Measurements from ENCODE around the gene CALM3.
"Not testable (repeated sequence)": the region's sequence is repeated elsewhere in the genome, so short reads cannot be mapped to it uniquely, and the experiment has no call there.

The CALM3 gene

DNA sequence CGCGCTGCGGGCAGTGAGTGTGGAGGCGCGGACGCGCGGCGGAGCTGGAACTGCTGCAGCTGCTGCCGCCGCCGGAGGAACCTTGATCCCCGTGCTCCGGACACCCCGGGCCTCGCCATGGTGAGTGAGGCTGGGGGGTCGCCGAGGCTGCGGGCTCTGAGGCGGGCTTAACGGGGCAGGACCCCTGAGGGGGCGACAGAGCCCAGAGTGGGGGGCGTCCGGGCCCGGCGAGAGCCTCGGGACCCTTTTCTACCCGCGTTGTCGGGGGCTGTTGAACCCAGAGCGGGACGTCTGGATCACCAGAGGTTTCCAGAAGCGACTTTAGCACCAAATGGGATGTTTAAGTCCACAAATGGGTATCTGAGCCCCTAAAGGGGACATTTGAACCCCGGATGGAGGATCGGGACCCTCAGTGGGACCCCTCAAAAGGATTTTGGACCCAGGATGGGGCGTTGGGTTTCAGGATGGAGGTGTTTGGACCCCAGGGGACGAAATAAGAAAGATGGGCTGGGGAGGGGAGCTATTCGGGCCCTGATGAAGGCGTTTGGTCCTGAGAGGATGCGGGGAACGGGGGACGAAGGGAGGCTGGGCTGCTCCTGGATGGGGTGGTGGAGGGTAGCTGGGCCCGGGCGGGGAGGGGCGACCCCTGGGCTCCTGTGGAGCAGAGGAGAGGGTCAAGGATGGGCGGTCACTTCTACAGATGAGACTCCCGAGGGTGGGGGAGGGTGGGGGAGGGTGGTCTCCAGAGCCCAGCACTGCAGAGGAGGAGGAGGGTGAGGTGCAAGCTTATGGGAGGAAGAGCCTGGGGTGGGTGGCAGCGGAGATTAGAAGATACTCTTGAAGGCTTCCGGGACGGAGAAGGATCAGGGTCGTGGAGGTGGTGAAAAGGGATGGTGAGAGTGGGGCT lies at the start of gene CALM3:
Gene CALM3, plus strand, starts transcription at position 13 of the 907 bp plus-strand sequence. Its CDS starts 105 bp downstream, at position 118.
- peaks cover 10% of the 10 kb centered on the region for H3K27me3 Mint-ChIP-seq
- intact Hi-C loops (cut with micrococcal nuclease) = no loop called here
- H3K9me3 Mint-ChIP-seq = peaks cover 15% of the 10 kb centered on the region
- H3K4me1 Mint-ChIP-seq (ENCODE audit: low read depth) = peaks cover 56% of the 10 kb centered on the region
- H3K27ac Mint-ChIP-seq = peak within 1 kb of the TSS; percentile 100
- peaks cover 61% of the 10 kb centered on the region for H3K36me3 Mint-ChIP-seq (ENCODE audit: low read depth)
- peak within 1 kb of the TSS; percentile 98 for H3K4me3 Mint-ChIP-seq

DNA sequence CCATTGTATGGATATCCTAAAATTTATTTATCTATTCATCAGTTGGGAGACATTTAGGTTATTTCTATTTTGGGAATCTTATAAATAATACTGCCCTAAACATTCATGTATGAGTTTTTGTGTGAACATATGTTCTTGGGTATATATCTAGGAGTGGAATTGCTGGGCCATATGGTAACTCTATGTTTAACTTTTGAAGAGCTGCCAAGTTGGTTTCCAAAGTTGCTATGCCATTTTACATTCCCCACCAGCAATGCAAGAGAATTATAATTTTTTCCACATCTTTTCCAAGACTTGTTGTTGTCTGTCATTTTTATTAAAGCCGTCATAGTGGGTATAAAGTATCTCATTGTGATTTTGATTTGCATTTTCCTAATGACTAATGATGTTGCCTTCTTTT lies 48.2 kb upstream of the CALM3 start:
- intact Hi-C loops (cut with micrococcal nuclease) = no loop called here
- no peaks in the 10 kb centered on the region for H3K27me3 Mint-ChIP-seq

DNA sequence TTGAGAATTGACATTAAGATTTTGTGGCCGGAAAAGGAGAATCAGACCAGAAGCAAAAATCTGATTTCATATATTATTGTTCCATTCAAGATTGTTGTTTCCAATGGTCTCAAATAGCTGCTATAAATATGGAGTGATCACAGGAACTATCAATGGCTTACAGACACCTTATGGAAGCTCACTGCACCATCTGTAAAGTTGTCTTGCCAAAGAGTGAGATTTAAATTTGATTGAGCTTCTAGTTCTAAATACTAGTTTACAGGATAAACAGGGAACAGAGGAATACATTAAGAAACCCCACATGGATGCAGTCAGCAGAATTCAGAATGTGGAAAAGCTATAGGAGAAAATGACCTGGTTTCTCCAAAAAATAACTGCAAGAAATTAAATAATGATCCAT lies 47.0 kb upstream of the CALM3 start:
- no peaks in the 10 kb centered on the region for H3K27me3 Mint-ChIP-seq
- H3K4me1 Mint-ChIP-seq (ENCODE audit: low read depth) = peaks cover 28% of the 10 kb centered on the region
- H3K27ac Mint-ChIP-seq = no peak overlapping the region
- H3K36me3 Mint-ChIP-seq (ENCODE audit: low read depth) = no peaks in the 10 kb centered on the region
- intact Hi-C loops (cut with micrococcal nuclease) = no loop called here
- H3K9me3 Mint-ChIP-seq = peaks cover 9% of the 10 kb centered on the region
- H3K4me3 Mint-ChIP-seq = no peak overlapping the region

More for the DNA sequence above, 48.2 kb upstream of the CALM3 start:
- Mint-ChIP-seq H3K36me3 (ENCODE audit: low read depth) (no peaks in the 10 kb centered on the region), H3K27ac (no peak overlapping the region), H3K9me3 (peaks cover 9% of the 10 kb centered on the region), H3K4me1 (ENCODE audit: low read depth) (peaks cover 39% of the 10 kb centered on the region), H3K4me3 (no peak overlapping the region)

DNA sequence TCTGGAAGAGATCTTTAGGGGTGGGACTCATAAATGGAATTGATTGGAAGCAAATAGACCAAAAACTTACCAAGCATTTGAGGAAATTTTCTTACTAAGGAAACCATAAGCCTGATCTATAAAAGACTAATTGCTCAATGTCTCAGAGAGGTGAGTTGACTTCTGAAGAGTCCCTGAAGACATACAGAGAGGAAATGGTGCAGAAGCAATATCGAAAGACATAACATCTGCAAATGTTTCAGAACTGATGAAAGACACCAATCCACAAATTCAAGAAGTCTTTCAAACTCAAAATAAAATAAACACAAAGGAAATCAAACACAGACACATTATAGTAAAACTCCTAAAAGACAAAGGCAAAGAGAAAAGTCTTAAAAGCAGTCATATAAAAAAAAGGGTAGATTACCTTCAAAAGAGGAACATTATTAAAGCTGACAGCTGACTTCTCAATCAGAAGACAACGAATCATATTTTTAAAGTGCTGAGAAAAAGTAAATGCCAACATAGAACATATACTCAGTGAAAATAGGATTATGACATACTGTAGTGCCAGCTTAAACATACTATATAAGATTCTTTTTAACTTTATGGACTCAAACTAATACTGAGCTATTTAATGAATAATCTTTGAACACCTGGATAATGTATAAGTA lies 45.4 kb upstream of the CALM3 start:
- intact Hi-C loops (cut with micrococcal nuclease) = no loop called here
- peaks cover 3% of the 10 kb centered on the region for H3K27me3 Mint-ChIP-seq
- peaks cover 20% of the 10 kb centered on the region for H3K4me1 Mint-ChIP-seq (ENCODE audit: low read depth)
- no peaks in the 10 kb centered on the region for H3K36me3 Mint-ChIP-seq (ENCODE audit: low read depth)
- peak overlapping the region; percentile 76 for H3K27ac Mint-ChIP-seq
- peaks cover 3% of the 10 kb centered on the region for H3K9me3 Mint-ChIP-seq
- peak overlapping the region; percentile 64 for H3K4me3 Mint-ChIP-seq

DNA sequence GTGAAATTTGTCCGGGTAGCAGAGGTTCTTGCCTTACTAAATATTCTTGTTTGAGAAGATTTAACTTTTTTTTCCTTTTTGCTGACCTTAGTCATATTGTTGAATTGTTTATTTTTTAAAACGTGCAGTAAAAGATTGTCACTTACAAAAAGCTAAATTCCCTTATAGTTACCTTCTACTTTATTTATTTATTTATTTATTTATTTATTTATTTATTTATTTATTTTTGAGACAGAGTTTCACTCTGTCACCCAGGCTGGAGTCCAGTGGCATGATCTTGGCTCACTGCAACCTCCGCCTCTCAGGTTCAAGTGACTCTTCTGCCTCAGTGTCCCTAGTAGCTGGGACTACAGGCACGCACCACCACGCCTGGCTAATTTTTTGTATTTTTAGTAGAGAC lies 44.7 kb upstream of the CALM3 start:
- H3K9me3 Mint-ChIP-seq; H3K36me3 Mint-ChIP-seq (ENCODE audit: low read depth); H3K4me3 Mint-ChIP-seq; H3K27ac Mint-ChIP-seq; H3K27me3 Mint-ChIP-seq; intact Hi-C loops (cut with micrococcal nuclease): not testable (repeated sequence)
- H3K4me1 Mint-ChIP-seq (ENCODE audit: low read depth) = peaks cover 13% of the 10 kb centered on the region

DNA sequence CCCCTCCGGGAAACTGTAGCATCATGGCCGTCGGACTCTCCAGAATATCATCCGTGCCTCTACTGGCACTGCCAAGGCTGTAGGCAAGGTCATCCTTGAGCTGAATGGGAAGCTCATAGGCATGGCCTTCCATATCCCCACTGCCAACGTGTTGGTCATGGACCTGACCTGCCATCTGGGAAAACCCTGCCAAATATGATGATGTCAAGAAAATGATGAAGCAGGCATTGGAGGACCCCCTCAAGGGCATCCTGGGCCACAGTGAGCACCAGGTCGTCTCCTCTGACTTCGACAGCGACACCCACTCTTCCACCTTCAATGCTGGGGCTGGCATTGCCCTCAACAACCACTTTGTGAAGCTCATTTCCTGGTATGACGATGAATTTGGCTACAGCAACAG lies 41.9 kb upstream of the CALM3 start:
- Mint-ChIP-seq H3K4me3 (no peak overlapping the region), H3K27me3 (peaks cover 3% of the 10 kb centered on the region), H3K27ac (peak overlapping the region; percentile 5), H3K9me3 (peaks cover 2% of the 10 kb centered on the region), H3K36me3 (ENCODE audit: low read depth) (no peaks in the 10 kb centered on the region), H3K4me1 (ENCODE audit: low read depth) (peaks cover 19% of the 10 kb centered on the region)
- intact Hi-C loops (cut with micrococcal nuclease) = no loop called here

DNA sequence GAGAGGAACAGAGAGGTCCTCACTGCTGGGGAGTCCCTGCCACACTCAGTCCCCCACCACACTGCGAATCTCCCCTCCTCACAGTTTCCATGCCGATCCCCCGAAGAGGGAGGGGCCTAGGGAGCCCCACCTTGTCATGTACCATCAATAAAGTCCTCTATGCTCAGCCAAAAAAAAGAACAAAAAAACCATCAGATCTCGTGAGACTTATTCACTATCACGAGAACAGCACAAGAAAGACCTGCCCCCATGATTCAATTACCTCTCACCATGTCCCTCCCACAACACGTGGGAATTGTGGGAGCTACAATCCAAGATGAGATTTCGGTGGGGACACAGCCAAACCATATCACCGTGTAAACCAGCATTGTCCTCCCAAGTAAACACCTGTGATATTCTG lies 41.5 kb upstream of the CALM3 start:
- H3K9me3 Mint-ChIP-seq; intact Hi-C loops (cut with micrococcal nuclease); H3K4me3 Mint-ChIP-seq; H3K36me3 Mint-ChIP-seq (ENCODE audit: low read depth); H3K27me3 Mint-ChIP-seq: not testable (repeated sequence)
- peak overlapping the region; percentile 5 for H3K27ac Mint-ChIP-seq
- H3K4me1 Mint-ChIP-seq (ENCODE audit: low read depth) = peaks cover 23% of the 10 kb centered on the region

DNA sequence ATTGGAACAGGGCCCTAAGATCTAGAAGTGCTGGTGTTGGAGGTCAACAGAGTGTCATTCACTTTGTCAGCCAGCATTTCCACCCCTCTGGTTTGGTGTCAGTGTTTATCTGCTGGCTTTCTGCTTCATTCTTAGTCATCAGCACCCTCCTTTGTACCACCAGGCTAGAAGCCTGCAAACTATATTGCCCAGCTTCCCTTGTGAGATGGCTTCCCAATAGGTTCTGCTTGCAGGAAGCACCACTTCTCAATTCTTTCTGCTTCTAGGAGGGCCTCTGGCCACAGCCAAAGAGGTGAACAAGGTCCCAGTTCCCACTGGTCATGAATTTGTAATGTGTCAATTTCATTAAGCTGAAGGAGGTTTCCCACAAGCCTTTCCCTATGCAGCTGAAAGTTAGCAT lies 36.4 kb upstream of the CALM3 start:
- Mint-ChIP-seq H3K9me3 (peaks cover 6% of the 10 kb centered on the region), H3K4me1 (ENCODE audit: low read depth) (peaks cover 21% of the 10 kb centered on the region), H3K27me3 (no peaks in the 10 kb centered on the region), H3K36me3 (ENCODE audit: low read depth) (no peaks in the 10 kb centered on the region), H3K27ac (peak overlapping the region; percentile 53), H3K4me3 (no peak overlapping the region)
- intact Hi-C loops (cut with micrococcal nuclease) = no loop called here

DNA sequence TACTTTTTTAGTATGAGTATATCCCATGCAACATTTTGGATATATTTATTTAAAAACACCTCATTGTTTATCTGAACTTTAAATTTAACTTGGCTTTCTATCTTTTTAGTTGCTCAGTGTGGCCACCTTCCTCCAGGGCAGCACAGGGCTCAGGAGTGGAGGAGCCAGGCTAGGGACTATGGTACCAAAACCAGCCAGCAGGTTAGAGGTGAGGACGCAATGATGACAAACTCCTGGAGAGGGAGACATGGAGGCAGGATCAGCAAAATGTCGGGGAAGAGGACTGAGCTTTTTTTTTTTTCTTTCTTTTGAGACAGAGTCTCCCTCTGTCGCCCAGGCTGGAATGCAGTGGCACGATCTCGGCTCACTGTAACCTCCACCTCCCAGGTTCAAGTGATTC lies 29.6 kb upstream of the CALM3 start:
- intact Hi-C loops (cut with micrococcal nuclease) = no loop called here
- Mint-ChIP-seq H3K36me3 (ENCODE audit: low read depth) (no peaks in the 10 kb centered on the region), H3K4me1 (ENCODE audit: low read depth) (peaks cover 18% of the 10 kb centered on the region), H3K4me3 (no peak overlapping the region), H3K27ac (no peak overlapping the region), H3K27me3 (peaks cover 10% of the 10 kb centered on the region), H3K9me3 (no peaks in the 10 kb centered on the region)

DNA sequence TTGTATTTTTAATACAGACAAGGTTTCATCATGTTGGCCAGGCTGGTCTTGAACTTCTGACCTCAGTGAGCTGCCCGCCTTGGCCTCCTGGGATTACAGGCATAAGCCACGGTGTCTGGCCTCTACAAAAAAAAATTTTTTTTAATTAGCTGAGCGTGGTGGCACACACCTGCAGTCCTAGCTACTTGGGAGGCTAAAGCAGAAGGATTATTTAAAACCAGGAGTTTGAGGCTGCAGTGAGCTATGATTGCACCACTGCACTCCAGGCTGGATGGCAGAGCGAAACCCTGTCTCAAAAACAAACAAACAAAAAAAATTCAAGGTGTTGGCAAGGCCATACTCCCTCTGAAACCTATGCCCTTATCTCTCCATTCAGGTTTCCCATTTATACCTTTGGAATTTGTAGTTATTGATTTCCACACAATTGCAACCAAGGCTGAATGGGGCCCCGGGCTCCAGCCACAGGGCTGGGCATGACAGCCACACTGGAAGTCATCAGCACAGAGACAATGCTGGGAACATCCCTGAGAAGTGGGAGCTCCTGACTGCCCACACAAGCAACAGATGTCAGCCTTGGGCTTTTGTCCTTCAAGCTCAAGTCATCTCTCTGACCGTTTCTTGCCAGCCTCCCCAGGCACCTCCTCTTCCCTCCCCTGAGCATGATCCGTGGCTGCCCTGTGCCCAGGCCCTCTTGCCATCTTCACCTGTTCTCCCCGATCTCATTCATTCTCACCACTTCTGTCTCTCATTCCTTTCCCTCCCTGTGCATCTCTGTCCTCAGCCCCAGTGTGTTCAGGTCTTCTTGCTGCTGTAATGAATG lies 27.2 kb upstream of the CALM3 start:
- Mint-ChIP-seq H3K9me3 (no peaks in the 10 kb centered on the region), H3K4me1 (ENCODE audit: low read depth) (peaks cover 29% of the 10 kb centered on the region), H3K27me3 (peaks cover 10% of the 10 kb centered on the region), H3K4me3 (no peak overlapping the region), H3K36me3 (ENCODE audit: low read depth) (no peaks in the 10 kb centered on the region), H3K27ac (no peak overlapping the region)
- intact Hi-C loops (cut with micrococcal nuclease) = no loop called here

DNA sequence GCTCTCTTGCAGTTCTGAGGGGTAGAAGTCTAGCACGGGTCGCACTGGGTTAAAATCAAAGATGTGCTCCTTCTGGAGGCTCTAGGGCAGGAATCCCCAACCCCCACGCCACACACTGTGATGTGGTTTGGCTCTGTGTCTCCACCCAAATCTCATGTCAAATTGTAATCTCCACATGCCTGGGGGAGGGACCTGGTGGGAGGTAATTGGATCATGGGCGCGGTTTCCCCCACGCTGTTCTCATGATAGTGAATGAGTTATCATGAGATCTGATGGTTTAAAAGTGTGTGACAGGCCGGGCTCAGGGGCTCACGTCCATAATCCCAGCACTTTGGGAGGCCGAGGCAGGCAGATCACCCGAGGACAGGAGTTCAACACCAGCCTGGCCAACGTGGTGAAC lies 26.6 kb upstream of the CALM3 start:
- Mint-ChIP-seq H3K27ac (no peak overlapping the region), H3K4me1 (ENCODE audit: low read depth) (peaks cover 29% of the 10 kb centered on the region), H3K27me3 (peaks cover 10% of the 10 kb centered on the region), H3K4me3 (no peak overlapping the region), H3K36me3 (ENCODE audit: low read depth) (no peaks in the 10 kb centered on the region), H3K9me3 (no peaks in the 10 kb centered on the region)
- intact Hi-C loops (cut with micrococcal nuclease) = no loop called here

DNA sequence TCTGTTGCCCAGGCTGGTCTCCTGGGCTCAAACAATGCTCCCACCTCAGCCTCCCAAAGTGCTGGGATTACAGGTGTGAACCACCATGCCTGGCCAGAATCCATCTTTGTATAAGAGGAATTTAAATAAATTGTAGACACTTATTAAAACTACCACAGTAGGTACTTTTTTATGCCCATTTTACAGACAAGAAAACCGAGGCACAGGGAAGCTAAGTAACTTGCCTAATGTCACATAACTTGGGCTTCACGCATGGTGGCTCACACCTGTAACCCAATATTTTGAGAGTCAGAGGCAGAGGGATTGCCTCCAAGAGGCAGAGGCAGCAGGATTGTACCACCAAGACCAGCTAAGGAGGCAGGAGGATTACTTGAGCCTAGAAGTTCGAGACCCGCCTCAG lies 22.7 kb upstream of the CALM3 start:
- intact Hi-C loops (cut with micrococcal nuclease) = no loop called here
- Mint-ChIP-seq H3K27me3 (peaks cover 6% of the 10 kb centered on the region), H3K27ac (no peak overlapping the region), H3K9me3 (peaks cover 9% of the 10 kb centered on the region), H3K36me3 (ENCODE audit: low read depth) (no peaks in the 10 kb centered on the region), H3K4me3 (no peak overlapping the region), H3K4me1 (ENCODE audit: low read depth) (peaks cover 23% of the 10 kb centered on the region)

DNA sequence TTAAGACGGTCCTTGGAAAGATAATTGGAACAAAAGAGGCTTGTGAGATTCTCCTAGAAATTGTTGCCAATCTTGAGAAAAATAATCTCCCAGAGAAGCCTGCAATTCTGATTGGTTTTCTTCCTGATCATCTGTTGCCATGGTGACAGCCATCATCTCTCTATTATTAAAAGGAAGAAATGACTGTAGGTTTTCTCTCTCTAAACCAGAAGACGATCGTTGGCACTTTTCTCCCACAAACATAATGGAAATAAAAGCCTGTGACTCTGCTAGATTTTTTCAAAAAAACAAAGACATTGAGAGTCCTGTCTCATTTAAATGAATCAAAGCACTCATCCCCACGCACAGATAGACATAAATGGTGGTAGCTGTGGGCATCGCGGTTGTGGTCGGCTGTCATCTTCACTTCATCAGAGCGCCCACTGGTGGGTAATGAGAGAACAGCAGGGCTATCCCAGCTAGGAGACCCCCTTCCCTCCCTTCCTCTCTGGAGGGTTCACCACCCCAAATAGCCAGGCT lies 21.7 kb upstream of the CALM3 start:
- intact Hi-C loops (cut with micrococcal nuclease) = no loop called here
- Mint-ChIP-seq H3K27me3 (peaks cover 11% of the 10 kb centered on the region), H3K4me1 (ENCODE audit: low read depth) (peaks cover 23% of the 10 kb centered on the region), H3K4me3 (no peak overlapping the region), H3K27ac (peak overlapping the region; percentile 37), H3K9me3 (peaks cover 9% of the 10 kb centered on the region), H3K36me3 (ENCODE audit: low read depth) (no peaks in the 10 kb centered on the region)

DNA sequence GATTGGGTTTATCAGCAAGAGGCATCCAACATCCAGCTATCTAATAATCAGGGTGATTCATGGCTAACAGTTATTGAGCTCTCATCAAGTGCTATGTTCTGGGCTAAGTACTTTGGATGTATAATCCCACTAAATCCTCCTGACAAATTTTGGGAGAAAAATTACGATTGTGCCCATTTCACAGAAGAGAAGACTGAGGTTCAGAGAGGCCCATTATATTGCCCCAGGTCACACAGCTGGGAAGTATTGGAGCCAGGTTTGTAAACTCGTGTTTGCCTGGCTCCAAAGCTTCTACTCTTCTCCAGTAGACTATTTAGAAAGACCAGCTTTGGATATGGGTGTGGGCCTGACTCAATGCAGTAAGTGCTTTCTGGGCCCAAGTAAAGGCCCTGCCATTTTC lies 20.9 kb upstream of the CALM3 start:
- no peak overlapping the region for H3K4me3 Mint-ChIP-seq
- H3K27me3 Mint-ChIP-seq = peaks cover 11% of the 10 kb centered on the region
- H3K9me3 Mint-ChIP-seq = peaks cover 9% of the 10 kb centered on the region
- intact Hi-C loops (cut with micrococcal nuclease) = no loop called here
- H3K36me3 Mint-ChIP-seq (ENCODE audit: low read depth) = no peaks in the 10 kb centered on the region
- no peak overlapping the region for H3K27ac Mint-ChIP-seq
- peaks cover 23% of the 10 kb centered on the region for H3K4me1 Mint-ChIP-seq (ENCODE audit: low read depth)
